ENCODE measurements around the gene STIP1. TPM values are rescaled to one million over a fixed set of nuclear protein-coding genes. Genes with fewer than 3 reads are reported as not detected.

Gene STIP1
- total RNA-seq, 1 experiment from 2014 or later: 338 TPM

DNA sequence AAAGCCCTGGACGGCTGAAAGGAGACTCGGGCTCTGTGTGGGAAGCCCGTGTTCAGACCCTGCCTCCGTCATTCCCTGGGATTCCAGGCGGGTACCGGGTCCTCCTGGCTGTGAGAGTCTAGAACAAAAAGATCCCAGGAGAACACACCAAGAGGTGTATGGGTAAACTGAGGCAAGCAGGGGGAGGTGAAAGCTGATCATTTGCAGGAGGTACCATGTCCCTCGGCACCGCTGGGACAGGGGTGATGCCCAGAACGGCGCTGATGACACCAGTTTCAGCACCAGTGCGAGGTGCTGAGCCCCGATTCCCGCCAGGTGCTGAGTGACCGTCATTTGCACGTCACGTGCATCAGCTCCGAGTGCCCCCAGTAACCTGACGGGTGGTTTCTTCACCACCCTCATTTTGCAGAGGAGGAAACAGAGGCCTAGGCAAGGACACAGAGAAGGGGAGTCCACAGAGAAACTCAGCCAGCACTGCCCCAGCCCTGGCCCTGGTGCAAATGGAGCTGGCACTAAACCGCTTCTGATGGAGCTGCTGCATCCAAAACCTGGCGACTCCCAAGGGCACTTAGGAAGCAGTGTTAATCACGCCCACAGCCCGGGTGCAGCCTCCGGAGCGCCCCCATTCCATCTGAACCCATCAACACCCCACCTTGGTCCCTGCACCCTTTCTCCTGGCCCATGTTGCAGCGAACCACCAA lies 36.9 kb upstream of the STIP1 start:
- Mint-ChIP-seq H3K9me3 (no peaks in the 10 kb centered on the region), H3K27ac (peak overlapping the region in 1 of 3 experiments; percentile 48; a peak in 1 of 7 replicates), H3K27me3 (ENCODE audit: low read depth) (peaks cover 2% of the 10 kb centered on the region; the same call in 1 of the 2 replicates), H3K4me1 (peaks cover 13 to 22% of the 10 kb centered on the region in 2 experiments), H3K36me3 (ENCODE audit: insufficient read depth in 1 of 3, low read depth in 3 of 3) (no peaks in the 10 kb centered on the region), H3K4me3 (no peak overlapping the region; a peak in 1 of 5 replicates)
- H2BK12ac ChIP-seq (ENCODE audit: insufficient read length, low read depth, low read length): no peak overlapping the region
- no peak for DNase-seq
- H4K8ac ChIP-seq (replicated peaks; ENCODE audit: insufficient read length, low read depth, low read length): no peak overlapping the region
- H2BK5ac ChIP-seq (ENCODE audit: insufficient read length, low read length): no peak overlapping the region
- H3K79me1 ChIP-seq (ENCODE audit: insufficient read depth, low read depth, low read length, poor library complexity, severe bottlenecking): no peaks in the 10 kb centered on the region
- TF ChIP-seq, protein P1, sequence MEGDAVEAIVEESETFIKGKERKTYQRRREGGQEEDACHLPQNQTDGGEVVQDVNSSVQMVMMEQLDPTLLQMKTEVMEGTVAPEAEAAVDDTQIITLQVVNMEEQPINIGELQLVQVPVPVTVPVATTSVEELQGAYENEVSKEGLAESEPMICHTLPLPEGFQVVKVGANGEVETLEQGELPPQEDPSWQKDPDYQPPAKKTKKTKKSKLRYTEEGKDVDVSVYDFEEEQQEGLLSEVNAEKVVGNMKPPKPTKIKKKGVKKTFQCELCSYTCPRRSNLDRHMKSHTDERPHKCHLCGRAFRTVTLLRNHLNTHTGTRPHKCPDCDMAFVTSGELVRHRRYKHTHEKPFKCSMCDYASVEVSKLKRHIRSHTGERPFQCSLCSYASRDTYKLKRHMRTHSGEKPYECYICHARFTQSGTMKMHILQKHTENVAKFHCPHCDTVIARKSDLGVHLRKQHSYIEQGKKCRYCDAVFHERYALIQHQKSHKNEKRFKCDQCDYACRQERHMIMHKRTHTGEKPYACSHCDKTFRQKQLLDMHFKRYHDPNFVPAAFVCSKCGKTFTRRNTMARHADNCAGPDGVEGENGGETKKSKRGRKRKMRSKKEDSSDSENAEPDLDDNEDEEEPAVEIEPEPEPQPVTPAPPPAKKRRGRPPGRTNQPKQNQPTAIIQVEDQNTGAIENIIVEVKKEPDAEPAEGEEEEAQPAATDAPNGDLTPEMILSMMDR (conservative IDR thresholded peaks at IDR 0.05): peak; percentile 10; the same call in 1 of the 3 replicates
- H3K9ac ChIP-seq (ENCODE audit: extremely low read depth, insufficient read length, low read length): no peak overlapping the region
- no peak overlapping the region for H3K4me2 ChIP-seq (ENCODE audit: insufficient read depth, insufficient read length, low read length)
- no peak overlapping the region for H3K23ac ChIP-seq (ENCODE audit: insufficient read length, low read depth, low read length)
- no peak overlapping the region for H2AFZ ChIP-seq (ENCODE audit: low read length)
- no peak overlapping the region for H3K56ac ChIP-seq (ENCODE audit: insufficient read length, low read depth, low read length)
- H3K27me3 ChIP-seq (ENCODE audit: insufficient read depth, low read length): no peaks in the 10 kb centered on the region
- WGBS (ENCODE audit: extremely low coverage, insufficient read length, low lambda C conversion rate): no CpG with 5 or more reads among the region's 25 CpGs
- H3K79me2 ChIP-seq (ENCODE audit: insufficient read depth, low read length): no peaks in the 10 kb centered on the region
- H3K18ac ChIP-seq (ENCODE audit: insufficient read length, low read depth, low read length): no peak overlapping the region
- H4K91ac ChIP-seq (ENCODE audit: insufficient read length, low read depth, low read length): no peak overlapping the region
- no peaks in the 10 kb centered on the region for H3K9me3 ChIP-seq (ENCODE audit: control insufficient read depth, low read depth, low read length)
- H2AK5ac ChIP-seq (ENCODE audit: insufficient read length, low read length): no peak overlapping the region
- no peak overlapping the region for H2BK15ac ChIP-seq (ENCODE audit: low read depth, low read length)
- no peak overlapping the region for H2BK20ac ChIP-seq (ENCODE audit: low read depth, low read length, poor library complexity, severe bottlenecking)
- no peak overlapping the region for H3K27ac ChIP-seq (ENCODE audit: insufficient read length, low read depth, low read length)
- no peak overlapping the region for H4K5ac ChIP-seq (ENCODE audit: insufficient read length, low read depth, low read length)
- no peak overlapping the region for H3K4ac ChIP-seq (ENCODE audit: low read depth, low read length)
- H3K4me1 ChIP-seq (ENCODE audit: insufficient read depth, low read length): no peaks in the 10 kb centered on the region; the same call in 1 of the 2 replicates
- no peak overlapping the region for H3T11ph ChIP-seq (ENCODE audit: low read length)
- no peaks in the 10 kb centered on the region for H3K23me2 ChIP-seq (ENCODE audit: insufficient read length, low read depth, low read length, poor library complexity, severe bottlenecking)
- H4K20me1 ChIP-seq (ENCODE audit: control insufficient read depth, insufficient read depth, insufficient read length): peaks cover 2% of the 10 kb centered on the region
- H2BK120ac ChIP-seq (ENCODE audit: low read depth, low read length, poor library complexity, severe bottlenecking): no peak overlapping the region
- H3K14ac ChIP-seq (ENCODE audit: insufficient read depth, low read length): no peak overlapping the region

Measured in H9 (cell line).